A549 (cell line): ENCODE measurements around the gene GALNT5. TPM values are rescaled to one million over a fixed set of nuclear protein-coding genes. Genes with fewer than 3 reads are reported as not detected.
"Not testable (repeated sequence)": the region's sequence is repeated elsewhere in the genome, so short reads cannot be mapped to it uniquely, and the experiment has no call there.

Source experiments
- ATAC-seq, 2 experiments: fragments of 200-7000 bp in 1 of 2; fragments of >200 bp in 1 of 2; cut with Nextera tagmentation in 1 of 2; cut with Tn5 transposase in 1 of 2; 3 replicates each; pipeline versions ENCODE4 v1.8.0 to v1.9.1; 2018 to 2020; ENCODE audit warnings: mild to moderate bottlenecking in 1 of 2, moderate library complexity in 1 of 2
- CTCF ChIA-PET: fragments of 300-600 bp; sonication (Branson Sonifier 250); formaldehyde crosslinking; extraction: SDS; loops from one replicate; lab custom pipeline; 2021; ENCODE audit warnings: antibody characterized with exemption, inconsistent platforms; lab: Yijun Ruan, JAX
- POLR2A ChIA-PET: fragments of 350-600 bp; formaldehyde crosslinking; extraction: SDS; loops from one replicate; lab custom pipeline; 2021; ENCODE audit warnings: antibody characterized with exemption, inconsistent platforms; lab: Yijun Ruan, JAX
- DNase-seq, 2 experiments: peaks; one replicate each; pipeline versions ENCODE4 v3.0.0 to v3.0.0-alpha.2; 2011 to 2016; ENCODE audit warnings: low read depth in 1 of 2, low spot score in 1 of 2
- FAIRE-seq: peaks from 2 replicates; lab custom pipeline; 2011; peaks lifted over from hg19 to GRCh38; lab: Jason Lieb, UNC
- H3K27ac ChIP-seq, 2 experiments: fragments of >200 bp; sonication (Bioruptor Twin); formaldehyde crosslinking; 3 replicates each; pipeline ENCODE4 v1.5.1; 2016 to 2017
- H3K4me1 ChIP-seq: fragments of >200 bp; sonication (Bioruptor Twin); formaldehyde crosslinking; 3 replicates; pipeline ENCODE4 v1.6.1; 2016
- H3K4me2 ChIP-seq: fragments of >200 bp; sonication (Bioruptor Twin); formaldehyde crosslinking; 3 replicates; pipeline ENCODE4 v1.6.1; 2016
- H3K4me3 ChIP-seq: fragments of >200 bp; sonication (Bioruptor Twin); formaldehyde crosslinking; 3 replicates; pipeline ENCODE4 v1.5.1; 2016
- H3K9me3 ChIP-seq: fragments of >200 bp; sonication (Bioruptor Twin); formaldehyde crosslinking; 3 replicates; pipeline ENCODE4 v1.6.1; 2016
- ATOH8 ChIP-seq: fragments of 250-450 bp; sonication (Bioruptor Pico); IDR thresholded peaks from 2 replicates; pipeline ENCODE4 v1.5.0; 2020; ENCODE audit warnings: low read depth, mild to moderate bottlenecking, moderate library complexity
- BHLHE40 ChIP-seq: IDR thresholded peaks from 2 replicates; pipeline ENCODE4 v1.6.1; 2012; ENCODE audit warnings: low read depth, low read length, inconsistent platforms
- CTCF ChIP-seq: fragments of >200 bp; sonication (Bioruptor Twin); formaldehyde crosslinking; IDR thresholded peaks from 3 replicates; pipeline ENCODE4 v1.5.1; 2016
- HDAC2 ChIP-seq: fragments of 200-600 bp; sonication (generic); IDR thresholded peaks from 2 replicates; pipeline ENCODE4 v1.6.1; 2016
- HES2 ChIP-seq: fragments of >200 bp; sonication (Bioruptor Twin); formaldehyde crosslinking; IDR thresholded peaks from 2 replicates; pipeline ENCODE4 v1.6.1; 2016
- HMGXB4 ChIP-seq: fragments of 250-450 bp; sonication (Bioruptor Pico); IDR thresholded peaks from 2 replicates; pipeline ENCODE4 v1.5.0; 2021; ENCODE audit warnings: mild to moderate bottlenecking, moderate library complexity, borderline replicate concordance
- MAFK ChIP-seq: fragments of 450-650 bp; IDR thresholded peaks from 2 replicates; pipeline ENCODE4 v1.6.1; 2014; ENCODE audit not compliant: partially characterized antibody
- NFE2L2 ChIP-seq: fragments of 150-350 bp; conservative IDR thresholded peaks from 2 replicates; pipeline ENCODE4 v1.6.1; 2014; ENCODE audit warnings: low read length
- RARB ChIP-seq: fragments of 250-450 bp; sonication (Bioruptor Pico); IDR thresholded peaks from 2 replicates; pipeline ENCODE4 v1.8.0; 2021; ENCODE audit warnings: mild to moderate bottlenecking, moderate library complexity
- REST ChIP-seq: fragments of 200-600 bp; sonication (generic); IDR thresholded peaks from 2 replicates; pipeline ENCODE4 v1.6.1; 2016; ENCODE audit warnings: antibody characterized with exemption, mild to moderate bottlenecking, moderate library complexity
- TFCP2L1 ChIP-seq: fragments of 250-450 bp; sonication (Bioruptor Pico); IDR thresholded peaks from 2 replicates; pipeline ENCODE4 v1.5.0; 2021; ENCODE audit warnings: mild to moderate bottlenecking
- TP53 ChIP-seq: fragments of 250-450 bp; sonication (Bioruptor Pico); IDR thresholded peaks from 2 replicates; pipeline ENCODE4 v1.5.0; 2021; ENCODE audit warnings: mild to moderate bottlenecking, moderate library complexity
- USF2 ChIP-seq: fragments of 450-650 bp; IDR thresholded peaks from 2 replicates; pipeline ENCODE4 v1.6.1; 2014; ENCODE audit warnings: antibody characterized with exemption
- ZC3H11A ChIP-seq: fragments of 450-650 bp; IDR thresholded peaks from 2 replicates; pipeline ENCODE4 v1.6.1; 2014; ENCODE audit warnings: antibody characterized with exemption, mild to moderate bottlenecking
- WGBS: methylation state at CpG from one replicate; pipeline ENCODE4 v1.1.6; 2017; ENCODE audit errors: missing lambda C conversion rate; 5-methylcytosine and 5-hydroxymethylcytosine counted together
- polyA plus RNA-seq, 4 experiments: library from polyadenylated mRNA; depleted of rRNA in 3 of 4; stranded (reverse); fragments of >200 nt; fragmentation: RNase III in 1 of 4; extraction: RNeasy Plus Mini Kit Qiagen cat#74134 plus additional on column Dnase treatment in 1 of 4; gene quantifications; 2 replicates in 3 of 4; 3 replicates in 1 of 4; pipeline ENCODE4 v1.2.3, GENCODE V29; 2011 to 2017

Gene GALNT5
- polyA plus RNA-seq, 2 of the 4 experiments (the other 2 are of a cell fraction): 2.9 to 3.0 TPM

GRCh38 chr2:157271590-157272203 is 14.2 kb downstream of the GALNT5 start (continued):
- TF ChIP-seq MAFK: no peak
- TF ChIP-seq, all 56 proteins: peak for 0

GRCh38 chr2:157279311-157279710 is 21.8 kb downstream of the GALNT5 start:
- H3K27ac ChIP-seq, H3K9me3 ChIP-seq, DNase-seq, FAIRE-seq, ATAC-seq, H3K4me3 ChIP-seq, H3K4me1 ChIP-seq, POLR2A ChIA-PET, H3K4me2 ChIP-seq: not testable (repeated sequence)
- 83% methylated on average over 7 of the region's 7 CpGs for WGBS
- CTCF ChIA-PET: interaction anchor here (1.2 kb wide), 1 partner anchor 23 kb away, joined by 3 read pairs; no protein-coding TSS in a partner anchor

- WGBS: 80% methylated on average over 6 of the region's 6 CpGs
- Histone ChIP-seq H3K4me3 (no peak overlapping the region), H3K4me1 (no peaks in the 10 kb centered on the region), H3K9me3 (no peaks in the 10 kb centered on the region), H3K4me2 (no peak overlapping the region), H3K27ac (no peak overlapping the region)
- TF ChIP-seq RARB (CRISPR knock-in tag): no peak
- TF ChIP-seq NFE2L2: no peak
- TF ChIP-seq HDAC2: no peak
- TF ChIP-seq REST: no peak
- TF ChIP-seq ZC3H11A: no peak
- no peak for TF ChIP-seq BHLHE40
- ChIA-PET POLR2A (no interaction called here), CTCF (interaction anchor here (2.7 kb wide), 1 partner anchor 21 kb away, joined by 11 read pairs; no protein-coding TSS in a partner anchor)
- FAIRE-seq: no peak
- DNase-seq: no peak
- ATAC-seq: no peak
Measured at GRCh38 chr2:157281316-157281715, 23.8 kb downstream of the GALNT5 start.

GRCh38 chr2:157283468-157283867 is 26.0 kb downstream of the GALNT5 start:
- no peak for DNase-seq
- Histone ChIP-seq H3K4me1 (no peaks in the 10 kb centered on the region), H3K4me2 (no peak overlapping the region), H3K27ac (no peak overlapping the region), H3K4me3 (no peak overlapping the region), H3K9me3 (no peaks in the 10 kb centered on the region)
- 85% methylated on average over 2 of the region's 2 CpGs for WGBS
- FAIRE-seq: no peak
- ChIA-PET POLR2A (no interaction called here), CTCF (interaction anchor here (1.5 kb wide), 1 partner anchor 19 kb away, joined by 3 read pairs; no protein-coding TSS in a partner anchor)
- no peak for ATAC-seq
- no peak for TF ChIP-seq TP53 (CRISPR knock-in tag)
- no peak for TF ChIP-seq HES2
- no peak for TF ChIP-seq CTCF
- no peak for TF ChIP-seq ATOH8 (CRISPR knock-in tag)
- TF ChIP-seq REST: no peak
- TF ChIP-seq TFCP2L1 (CRISPR knock-in tag): no peak
- no peak for TF ChIP-seq HMGXB4 (CRISPR knock-in tag)
- no peak for TF ChIP-seq USF2
